Stimulated activated effector memory CD8-positive, alpha-beta T cell treated with anti-CD3 and anti-CD28 coated beads, Interleukin-12 subunit alpha, Interleukin-12 subunit beta, amount 100 ng/mL, for 72 hours (primary cell): ENCODE data around the gene RARA.

ENCODE experiments used
- ATAC-seq: fragments of 150-1000 bp; cut with Tn5 transposase; 2 replicates; pipeline ENCODE4 v1.10.0; 2021
- DNase-seq, 2 donors: peaks; one replicate each; pipeline ENCODE4 v3.0.0; 2021 to 2022; ENCODE audit warnings: low spot score in 2 of 2
- H3K27ac Mint-ChIP-seq: one replicate; pipeline ENCODE4 v1.8.0; 2022; ENCODE audit warnings: mild to moderate bottlenecking, mixed read lengths
- H3K36me3 Mint-ChIP-seq: one replicate; pipeline ENCODE4 v1.8.0; 2022; ENCODE audit warnings: mild to moderate bottlenecking, mixed read lengths
- H3K4me1 Mint-ChIP-seq: one replicate; pipeline ENCODE4 v1.8.0; 2022; ENCODE audit warnings: mixed read lengths
- H3K4me3 Mint-ChIP-seq: one replicate; pipeline ENCODE4 v1.8.0; 2022; ENCODE audit warnings: mild to moderate bottlenecking, mixed read lengths
- H3K9me3 Mint-ChIP-seq: one replicate; pipeline ENCODE4 v1.8.0; 2022; ENCODE audit warnings: mixed read lengths

The RARA gene

DNA sequence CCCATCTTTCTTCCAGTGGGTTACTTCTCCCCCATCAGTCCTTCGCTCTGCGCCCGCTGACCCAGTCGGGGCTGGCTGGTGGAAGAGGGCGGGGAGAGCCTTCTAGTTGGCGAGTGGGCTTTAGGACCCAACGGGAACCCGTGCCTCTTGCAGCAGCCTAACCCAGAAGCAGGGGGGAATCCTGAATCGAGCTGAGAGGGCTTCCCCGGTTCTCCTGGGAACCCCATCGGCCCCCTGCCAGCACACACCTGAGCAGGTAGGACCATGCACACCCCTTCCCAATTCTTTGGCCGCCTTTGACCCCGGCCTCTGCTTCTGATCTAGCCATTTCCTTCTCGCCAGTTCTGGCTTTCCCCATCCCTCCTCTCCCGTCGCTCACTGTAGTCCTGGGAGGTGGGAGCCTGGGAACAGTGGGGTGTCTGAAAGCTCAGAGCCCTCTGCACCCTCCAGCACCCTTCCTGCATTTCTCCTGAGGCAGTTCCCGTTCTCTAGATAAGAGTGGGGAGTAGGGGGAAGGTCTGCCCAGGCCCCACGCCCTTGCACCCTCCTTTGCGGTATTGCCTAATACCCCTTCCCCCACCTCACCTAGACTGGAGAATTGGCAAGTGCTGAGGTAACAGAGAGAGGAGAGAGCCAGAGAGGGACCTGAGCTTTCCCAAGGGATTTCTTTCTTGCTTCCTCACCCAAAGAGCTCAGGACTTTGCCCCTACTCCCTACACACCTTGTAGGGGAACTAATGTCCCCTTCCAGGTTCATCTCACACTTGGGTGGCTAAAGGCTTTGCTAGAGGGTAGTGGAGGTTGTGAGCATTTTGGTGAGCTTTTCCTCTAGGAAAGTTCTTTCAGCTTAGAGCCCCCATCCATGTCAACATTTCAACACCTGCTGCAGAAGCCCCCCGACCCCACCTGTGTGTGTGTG lies at the start of gene RARA:
Gene RARA, plus strand, starts transcription at position 150 of the 918 bp plus-strand sequence. CDS start 22,039 bp downstream, outside the sequence.
- DNase-seq (peak in 1 of 2 donors; percentile 53), ATAC-seq (peak; percentile 57)
- Mint-ChIP-seq H3K9me3 (no peaks in the 10 kb centered on the region), H3K36me3 (peaks cover 21% of the 10 kb centered on the region), H3K4me3 (no peak within 1 kb of the TSS), H3K4me1 (peaks cover 2% of the 10 kb centered on the region), H3K27ac (no peak within 1 kb of the TSS)

DNA sequence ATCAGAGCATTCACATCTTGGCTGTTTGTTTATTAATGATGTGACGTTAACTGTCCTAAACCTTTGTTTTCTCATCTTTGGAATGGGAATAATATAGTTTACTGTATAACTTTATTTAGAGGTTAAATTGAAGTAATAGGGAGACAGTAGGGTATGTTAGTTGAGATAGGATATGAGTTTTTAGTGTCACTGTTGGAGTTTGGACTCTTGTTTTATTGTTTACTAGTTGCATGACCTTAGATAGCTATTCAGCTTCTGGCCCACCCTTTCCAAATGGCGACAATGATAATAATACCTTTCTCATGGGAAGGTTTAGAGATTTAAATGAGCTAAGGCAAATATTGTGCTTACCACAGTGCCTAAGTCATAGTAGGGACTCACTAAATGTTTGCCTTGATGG lies 49.5 kb upstream of the RARA start:
- H3K27ac Mint-ChIP-seq = no peak overlapping the region
- peaks cover 12% of the 10 kb centered on the region for H3K4me1 Mint-ChIP-seq
- ATAC-seq (no peak), DNase-seq (no peak)
- H3K36me3 Mint-ChIP-seq = no peaks in the 10 kb centered on the region
- H3K4me3 Mint-ChIP-seq = no peak overlapping the region
- no peaks in the 10 kb centered on the region for H3K9me3 Mint-ChIP-seq

DNA sequence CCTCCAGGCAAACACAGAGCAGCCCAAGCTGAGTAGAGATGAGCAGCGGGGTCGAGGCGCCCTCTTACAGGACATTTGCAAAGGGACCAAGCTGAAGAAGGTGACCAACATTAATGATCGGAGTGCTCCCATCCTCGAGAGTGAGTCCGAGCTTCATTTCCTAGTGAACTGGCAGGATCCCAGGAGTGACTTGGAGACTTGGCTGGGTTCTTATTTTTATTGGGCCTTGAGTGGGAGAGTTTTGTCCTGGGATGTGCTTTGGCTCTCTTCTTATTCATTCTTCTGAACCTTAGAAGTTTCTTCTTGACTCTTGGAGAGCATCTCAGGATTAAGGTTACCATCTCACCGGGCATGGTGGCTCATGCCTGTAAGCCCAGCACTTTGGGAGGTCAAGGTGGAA lies 48.5 kb upstream of the RARA start:
- Mint-ChIP-seq H3K36me3 (no peaks in the 10 kb centered on the region), H3K27ac (no peak overlapping the region), H3K4me1 (peaks cover 12% of the 10 kb centered on the region)

GRCh38 chr17:40264458-40265185 lies 44.4 kb upstream of the RARA start:
- H3K4me1 Mint-ChIP-seq = peaks cover 12% of the 10 kb centered on the region
- H3K4me3 Mint-ChIP-seq = no peak overlapping the region
- no peak overlapping the region for H3K27ac Mint-ChIP-seq
- DNase-seq (no peak), ATAC-seq (no peak)
- H3K36me3 Mint-ChIP-seq = peaks cover 3% of the 10 kb centered on the region
- no peaks in the 10 kb centered on the region for H3K9me3 Mint-ChIP-seq

More for the DNA sequence above, 48.5 kb upstream of the RARA start:
- Mint-ChIP-seq H3K9me3 (no peaks in the 10 kb centered on the region), H3K4me3 (no peak overlapping the region)
- ATAC-seq = no peak
- no peak for DNase-seq

DNA sequence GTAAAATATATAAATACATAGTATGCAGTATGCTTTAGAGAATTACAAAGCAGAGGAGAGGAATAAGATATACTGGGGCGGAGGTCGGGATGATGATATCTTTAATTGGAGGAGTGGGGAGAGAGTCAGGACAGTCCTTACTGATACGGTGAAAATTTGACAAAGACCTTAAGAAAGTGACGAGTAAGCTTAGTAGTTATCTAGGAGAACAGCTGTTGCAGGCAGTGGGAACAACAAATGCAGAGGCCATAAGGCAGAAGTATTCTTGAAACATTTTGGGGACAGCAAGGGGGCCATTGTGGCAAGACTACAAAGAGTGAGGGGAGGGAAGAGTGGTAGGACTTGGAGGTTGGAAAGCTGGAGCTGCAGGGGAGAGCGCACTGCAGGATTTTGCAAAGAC lies 43.6 kb upstream of the RARA start:
- Mint-ChIP-seq H3K4me3 (no peak overlapping the region), H3K36me3 (peaks cover 11% of the 10 kb centered on the region), H3K9me3 (no peaks in the 10 kb centered on the region), H3K4me1 (peaks cover 12% of the 10 kb centered on the region), H3K27ac (no peak overlapping the region)
- DNase-seq = no peak
- no peak for ATAC-seq

- H3K4me3 Mint-ChIP-seq = no peak overlapping the region
- ATAC-seq (no peak), DNase-seq (no peak)
- H3K9me3 Mint-ChIP-seq = no peaks in the 10 kb centered on the region
- H3K4me1 Mint-ChIP-seq = peaks cover 12% of the 10 kb centered on the region
- peaks cover 26% of the 10 kb centered on the region for H3K36me3 Mint-ChIP-seq
- H3K27ac Mint-ChIP-seq = no peak overlapping the region
Observed at GRCh38 chr17:40266882-40267281, 42.1 kb upstream of the RARA start.

DNA sequence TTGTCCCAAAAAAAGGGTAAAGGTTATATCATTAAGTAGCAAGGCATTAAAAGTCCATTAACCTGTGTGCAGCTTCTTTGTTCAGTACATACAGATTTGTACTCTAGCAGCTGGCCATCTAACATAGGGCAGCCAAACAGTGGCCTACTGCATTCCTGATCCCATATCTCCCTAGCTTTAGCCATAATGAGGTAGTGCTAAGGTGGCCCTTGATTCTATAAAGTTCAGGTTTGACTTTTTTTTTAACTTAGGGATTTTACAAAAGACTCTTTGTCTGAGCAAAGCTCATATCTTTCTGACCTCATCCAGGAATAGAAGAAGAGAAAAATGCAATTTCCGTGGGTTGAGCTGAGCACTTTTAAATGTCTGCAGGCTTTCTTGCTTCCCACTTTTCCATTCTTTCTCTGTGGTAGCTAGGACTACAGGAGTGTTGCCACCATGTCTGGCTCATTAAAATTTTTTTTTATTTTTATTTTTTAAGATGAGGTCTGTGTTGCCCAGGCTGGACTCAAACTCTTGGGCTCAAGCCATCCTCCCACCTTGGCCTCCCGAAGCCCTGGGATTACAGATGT lies 40.8 kb upstream of the RARA start:
- Mint-ChIP-seq H3K9me3 (no peaks in the 10 kb centered on the region), H3K4me1 (no peaks in the 10 kb centered on the region), H3K36me3 (peaks cover 37% of the 10 kb centered on the region), H3K4me3 (no peak overlapping the region), H3K27ac (no peak overlapping the region)
- DNase-seq (no peak), ATAC-seq (no peak)

DNA sequence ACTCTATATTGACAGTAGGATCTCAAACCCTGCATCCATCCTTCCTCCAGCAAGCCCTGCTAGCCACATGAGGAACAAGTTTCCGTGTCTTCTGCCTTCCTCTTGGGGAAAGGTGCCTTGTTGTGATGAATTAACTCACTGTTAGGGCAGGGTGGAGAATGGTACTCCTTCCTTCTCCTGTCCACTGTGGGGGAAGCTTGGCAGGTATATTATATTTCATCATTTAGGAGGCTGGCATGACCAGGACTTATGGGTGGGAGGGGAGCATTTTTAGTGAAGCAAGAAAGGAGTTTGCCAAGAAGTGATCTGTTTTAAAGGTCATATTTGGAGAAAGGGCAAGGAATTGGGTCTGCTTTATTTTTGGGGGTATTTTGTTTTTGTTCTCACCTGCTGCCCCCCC lies 30.6 kb upstream of the RARA start:
- ATAC-seq = no peak
- Mint-ChIP-seq H3K36me3 (peaks cover 98% of the 10 kb centered on the region), H3K4me3 (no peak overlapping the region), H3K9me3 (no peaks in the 10 kb centered on the region), H3K4me1 (peaks cover 39% of the 10 kb centered on the region), H3K27ac (peak overlapping the region; percentile 51)
- DNase-seq = no peak

GRCh38 chr17:40279402-40279801 lies 29.6 kb upstream of the RARA start:
- H3K4me1 Mint-ChIP-seq = peaks cover 48% of the 10 kb centered on the region

DNA sequence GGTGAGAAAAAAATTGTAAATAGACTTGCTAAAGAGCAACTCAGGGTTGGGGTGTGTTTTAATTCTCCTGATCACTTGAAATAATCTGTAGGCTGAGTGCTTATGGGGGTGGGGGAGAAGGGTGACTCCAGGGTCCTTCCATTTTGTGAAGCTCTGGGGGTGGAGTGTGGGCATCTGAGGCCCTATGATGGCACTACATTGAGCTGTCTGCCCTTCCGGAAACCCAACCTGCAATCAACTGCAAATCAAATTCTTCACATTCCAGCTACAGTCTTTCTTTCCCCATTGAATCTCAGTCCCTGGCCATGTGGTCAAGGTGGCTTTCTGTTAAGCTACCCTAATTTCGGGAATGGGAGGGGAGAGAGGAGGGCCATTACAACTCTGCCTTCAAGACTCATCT lies 27.3 kb upstream of the RARA start:
- Mint-ChIP-seq H3K4me1 (peaks cover 51% of the 10 kb centered on the region), H3K4me3 (peak overlapping the region; percentile 30), H3K36me3 (peaks cover 75% of the 10 kb centered on the region), H3K27ac (peak overlapping the region; percentile 4), H3K9me3 (no peaks in the 10 kb centered on the region)
- DNase-seq (peak in 1 of 2 donors; percentile 67), ATAC-seq (peak; percentile 14)

More at GRCh38 chr17:40279402-40279801, 29.6 kb upstream of the RARA start:
- no peak for ATAC-seq
- peaks cover 97% of the 10 kb centered on the region for H3K36me3 Mint-ChIP-seq
- no peak for DNase-seq
- no peaks in the 10 kb centered on the region for H3K9me3 Mint-ChIP-seq
- H3K4me3 Mint-ChIP-seq = no peak overlapping the region
- H3K27ac Mint-ChIP-seq = peak overlapping the region; percentile 51

- Mint-ChIP-seq H3K9me3 (no peaks in the 10 kb centered on the region), H3K4me3 (peak overlapping the region; percentile 62), H3K36me3 (peaks cover 72% of the 10 kb centered on the region), H3K4me1 (peaks cover 56% of the 10 kb centered on the region), H3K27ac (peak overlapping the region; percentile 60)
- ATAC-seq (peak; percentile 77), DNase-seq (no peak)
Observed at GRCh38 chr17:40283662-40284061, 25.3 kb upstream of the RARA start.

DNA sequence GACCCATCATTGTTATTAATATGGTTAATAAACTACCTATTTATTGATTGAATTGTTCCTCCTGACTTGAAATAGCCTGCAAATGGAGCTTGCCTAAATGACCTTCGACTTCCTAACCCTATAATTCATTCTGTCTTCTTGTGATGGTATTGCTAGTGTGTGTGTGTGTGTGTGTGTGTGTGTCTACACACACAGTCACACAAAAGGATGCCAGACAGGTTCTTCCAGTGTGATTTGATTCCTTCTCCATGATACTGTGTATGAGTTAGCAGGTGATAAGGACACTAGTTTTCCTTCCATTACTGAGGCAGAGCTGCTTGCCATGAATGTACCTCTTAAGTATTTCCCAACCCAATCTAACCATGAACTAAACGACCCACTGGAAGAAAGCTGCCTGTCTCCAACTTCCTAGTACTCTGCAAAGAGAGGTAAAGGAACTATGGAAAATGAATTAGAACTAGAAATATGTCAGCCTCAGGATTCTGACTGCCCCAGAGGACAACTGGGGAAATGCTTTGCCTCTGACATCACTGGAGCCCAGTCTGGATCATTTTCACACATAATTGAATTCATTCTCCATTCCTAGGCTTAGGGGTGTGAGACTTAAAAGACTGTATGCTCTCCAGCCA lies 24.8 kb upstream of the RARA start:
- peak overlapping the region; percentile 60 for H3K27ac Mint-ChIP-seq
- no peaks in the 10 kb centered on the region for H3K9me3 Mint-ChIP-seq
- ATAC-seq = no peak
- H3K36me3 Mint-ChIP-seq = peaks cover 72% of the 10 kb centered on the region
- H3K4me1 Mint-ChIP-seq = peaks cover 59% of the 10 kb centered on the region
- DNase-seq = no peak
- peak overlapping the region; percentile 62 for H3K4me3 Mint-ChIP-seq

DNA sequence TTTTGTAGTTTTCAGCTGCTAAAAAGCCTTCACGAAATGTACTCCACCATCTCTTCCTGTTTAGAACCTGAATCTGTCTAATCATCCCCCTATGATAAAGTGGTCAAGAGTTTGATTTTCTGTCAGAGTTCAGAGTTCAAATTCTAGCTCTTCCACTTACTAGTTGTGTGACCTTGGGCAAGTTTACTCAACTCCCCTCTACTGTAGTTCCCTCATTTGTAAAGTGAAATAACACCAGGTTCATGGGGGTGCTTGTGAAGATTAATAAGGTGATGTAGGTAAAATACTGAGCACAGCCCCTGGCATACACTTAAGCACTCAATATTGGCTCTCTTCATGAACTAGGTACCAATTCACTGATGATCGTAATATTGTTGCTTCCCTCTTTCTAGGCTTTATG lies 22.5 kb upstream of the RARA start:
- Mint-ChIP-seq H3K4me3 (no peak overlapping the region), H3K9me3 (no peaks in the 10 kb centered on the region), H3K4me1 (peaks cover 62% of the 10 kb centered on the region), H3K36me3 (peaks cover 72% of the 10 kb centered on the region), H3K27ac (no peak overlapping the region)
- no peak for DNase-seq
- ATAC-seq = no peak

GRCh38 chr17:40287159-40287493 lies 21.9 kb upstream of the RARA start:
- Mint-ChIP-seq H3K9me3 (no peaks in the 10 kb centered on the region), H3K4me1 (peaks cover 55% of the 10 kb centered on the region), H3K27ac (peak overlapping the region; percentile 98)

More at GRCh38 chr17:40287159-40287493, 21.9 kb upstream of the RARA start:
- no peak for DNase-seq
- Mint-ChIP-seq H3K4me3 (peak overlapping the region; percentile 97), H3K36me3 (peaks cover 72% of the 10 kb centered on the region)
- no peak for ATAC-seq
